MCF 10A (cell line): ENCODE results near the gene CDH1. TPM values are rescaled to one million over a fixed set of nuclear protein-coding genes. Genes with fewer than 3 reads are reported as not detected.
"Not testable (repeated sequence)": the region's sequence is repeated elsewhere in the genome, so short reads cannot be mapped to it uniquely, and the experiment has no call there.

Source experiments
- BruUV-seq: library from RNA; stranded (reverse); fragments of 400-500 nt; replicated peaks from 2 replicates; lab custom pipeline; 2021; lab: Mats Ljungman, UMichigan
- CTCF ChIA-PET: fragments of 300-600 bp; sonication (Branson Sonifier 250); formaldehyde crosslinking; extraction: SDS; loops from one replicate; lab custom pipeline; 2021; ENCODE audit warnings: antibody characterized with exemption, inconsistent platforms; lab: Yijun Ruan, JAX
- POLR2A ChIA-PET: fragments of 300-600, 350-650 bp; sonication (Branson Sonifier 250); formaldehyde crosslinking; extraction: SDS; loops from one replicate; lab custom pipeline; 2020; ENCODE audit warnings: antibody characterized with exemption, inconsistent platforms; lab: Yijun Ruan, JAX
- DNase-seq: peaks from one replicate; pipeline ENCODE4 v3.0.0-alpha.2; 2018; ENCODE audit not compliant: unreplicated experiment
- H3K27ac Mint-ChIP-seq: one replicate; pipeline ENCODE4 v1.8.0; 2022; ENCODE audit warnings: mild to moderate bottlenecking, low read depth, mixed read lengths; ENCODE audit not compliant: unreplicated experiment
- H3K27me3 Mint-ChIP-seq: one replicate; pipeline ENCODE4 v1.8.0; 2022; ENCODE audit warnings: mixed read lengths; ENCODE audit not compliant: insufficient read depth, unreplicated experiment
- H3K36me3 Mint-ChIP-seq: one replicate; pipeline ENCODE4 v1.8.0; 2022; ENCODE audit warnings: mild to moderate bottlenecking, moderate library complexity, mixed read lengths; ENCODE audit not compliant: insufficient read depth, unreplicated experiment
- H3K4me1 Mint-ChIP-seq: one replicate; pipeline ENCODE4 v1.8.0; 2022; ENCODE audit warnings: mixed read lengths; ENCODE audit not compliant: insufficient read depth, unreplicated experiment
- H3K4me3 Mint-ChIP-seq: one replicate; pipeline ENCODE4 v1.8.0; 2022; ENCODE audit warnings: mild to moderate bottlenecking, moderate library complexity, mixed read lengths; ENCODE audit not compliant: unreplicated experiment
- H3K9me3 Mint-ChIP-seq: one replicate; pipeline ENCODE4 v1.8.0; 2022; ENCODE audit warnings: mixed read lengths; ENCODE audit not compliant: unreplicated experiment
- CTCF ChIP-seq: fragments of 200-600 bp; IDR thresholded peaks from one replicate; pipeline ENCODE4 v1.8.0; 2022; ENCODE audit warnings: antibody characterized with exemption, mild to moderate bottlenecking; ENCODE audit not compliant: unreplicated experiment
- intact Hi-C: fragments of 100-400 bp; cut with micrococcal nuclease; formaldehyde crosslinking; loops from 2 replicates; pipeline ENCODE4 v1.14.1; 2022
- total RNA-seq: library from RNA; stranded (reverse); gene quantifications from 2 replicates; pipeline ENCODE4 v1.2.3, GENCODE V29; 2022

Gene CDH1
- total RNA-seq, 1 experiment from 2014 or later: 37.6 TPM

- H3K4me1 Mint-ChIP-seq: peaks cover 12% of the 10 kb centered on the region
- BruUV-seq: no TSS peak
- DNase-seq: no peak
- TF ChIP-seq CTCF: no peak
- no peaks in the 10 kb centered on the region for H3K27me3 Mint-ChIP-seq
- intact Hi-C loops: no loop called here
- ChIA-PET POLR2A (interaction anchor here (0.9 kb wide), 2 partner anchors 15 to 31 kb away, joined by 3 read pairs; no protein-coding TSS in a partner anchor), CTCF (no interaction called here)
- no peaks in the 10 kb centered on the region for H3K36me3 Mint-ChIP-seq
- no peak overlapping the region for H3K4me3 Mint-ChIP-seq
- no peak overlapping the region for H3K27ac Mint-ChIP-seq
- no peaks in the 10 kb centered on the region for H3K9me3 Mint-ChIP-seq
Measured at GRCh38 chr16:68711421-68712139, 25.5 kb upstream of the CDH1 start.

DNA sequence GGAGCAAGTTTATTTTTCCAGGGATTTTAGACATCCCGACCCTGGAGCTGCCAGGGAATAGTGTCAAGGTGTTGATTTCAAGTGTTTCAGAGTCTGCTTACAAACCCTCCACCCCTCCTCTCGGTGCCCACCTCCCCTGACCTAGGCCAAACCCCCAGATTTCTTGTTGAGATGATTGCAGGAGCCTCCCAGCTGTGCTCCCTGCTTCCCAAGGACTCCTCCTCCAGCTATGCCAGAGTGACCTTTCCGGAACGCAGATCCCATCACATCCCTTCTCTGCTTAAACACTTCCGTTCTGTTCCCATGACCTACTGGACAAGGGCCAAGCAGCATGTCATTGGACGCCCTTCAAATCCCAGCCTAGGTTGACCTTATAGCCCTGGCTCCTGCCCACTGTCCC, 23.7 kb upstream of the CDH1 start:
- CTCF ChIA-PET: no interaction called here
- H3K27me3 Mint-ChIP-seq: no peaks in the 10 kb centered on the region
- no peak overlapping the region for H3K4me3 Mint-ChIP-seq
- H3K4me1 Mint-ChIP-seq: peaks cover 4% of the 10 kb centered on the region
- POLR2A ChIA-PET: no interaction called here
- H3K9me3 Mint-ChIP-seq: no peaks in the 10 kb centered on the region
- intact Hi-C loops: no loop called here
- no peaks in the 10 kb centered on the region for H3K36me3 Mint-ChIP-seq
- TF ChIP-seq CTCF: no peak
- no peak for DNase-seq
- no peak overlapping the region for H3K27ac Mint-ChIP-seq
- no TSS peak for BruUV-seq

GRCh38 chr16:68715471-68715870, 21.6 kb upstream of the CDH1 start:
- no peak for DNase-seq
- Mint-ChIP-seq H3K27ac (no peak overlapping the region), H3K36me3 (no peaks in the 10 kb centered on the region), H3K4me3 (no peak overlapping the region), H3K27me3 (no peaks in the 10 kb centered on the region), H3K9me3 (no peaks in the 10 kb centered on the region), H3K4me1 (no peaks in the 10 kb centered on the region)
- no peak for TF ChIP-seq CTCF
- CTCF ChIA-PET: interaction anchor here (1.6 kb wide), 1 partner anchor 85 kb away, joined by 3 read pairs; no protein-coding TSS in a partner anchor
- no TSS peak for BruUV-seq
- intact Hi-C loops: no loop called here
- POLR2A ChIA-PET: no interaction called here

DNA sequence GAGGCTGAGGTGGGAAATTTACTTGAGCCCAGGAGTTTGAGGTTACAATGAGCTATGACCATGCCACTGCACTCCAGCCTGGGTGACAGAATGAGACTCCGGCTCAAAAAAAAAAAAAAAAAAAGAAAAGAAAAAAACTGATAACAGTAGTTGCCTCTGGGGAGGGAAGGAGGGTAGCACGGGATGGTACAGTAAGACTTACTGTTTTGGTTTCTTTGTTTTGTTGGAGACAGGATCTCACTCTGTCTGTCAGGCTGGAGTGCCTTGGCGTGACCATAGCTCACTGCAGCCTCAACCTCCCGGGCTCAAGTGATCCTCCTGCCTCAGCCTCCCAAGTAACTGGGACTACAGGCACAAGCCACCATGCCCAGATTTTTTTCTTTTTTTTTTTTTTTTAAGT, 20.6 kb upstream of the CDH1 start:
- ChIA-PET POLR2A (interaction anchor here (1.5 kb wide), 1 partner anchor 9 kb away, joined by 5 read pairs; no protein-coding TSS in a partner anchor), CTCF (interaction anchor here (0.6 to 1.9 kb wide), 4 partner anchors 9 to 1862 kb away, joined by 3 to 6 read pairs (median 4); no protein-coding TSS in a partner anchor)
- H3K36me3 Mint-ChIP-seq, H3K27me3 Mint-ChIP-seq, H3K4me1 Mint-ChIP-seq, H3K4me3 Mint-ChIP-seq, H3K27ac Mint-ChIP-seq, H3K9me3 Mint-ChIP-seq, DNase-seq, BruUV-seq, intact Hi-C loops: not testable (repeated sequence)
